ENCODE measurements around the gene GTF3C1.

Gene GTF3C1

GRCh38 chr16:27564224-27564623 is 14.5 kb upstream of the GTF3C1 start:
- in situ Hi-C loops (cut with MboI; ENCODE audit: low sequenced_read_pairs): no loop called here

- in situ Hi-C loops (cut with MboI; ENCODE audit: low sequenced_read_pairs): no loop called here
Measured at GRCh38 chr16:27561216-27561615, 11.5 kb upstream of the GTF3C1 start.

GRCh38 chr16:27558932-27559331 is 9.2 kb upstream of the GTF3C1 start:
- in situ Hi-C loops (cut with MboI; ENCODE audit: low sequenced_read_pairs): no loop called here

- in situ Hi-C loops (cut with MboI; ENCODE audit: low sequenced_read_pairs): no loop called here
Measured at GRCh38 chr16:27558434-27558833, 8.7 kb upstream of the GTF3C1 start.

GRCh38 chr16:27556471-27556870 is 6.8 kb upstream of the GTF3C1 start:
- in situ Hi-C loops (cut with MboI; ENCODE audit: low sequenced_read_pairs): no loop called here

GRCh38 chr16:27551036-27551435 is 1.3 kb upstream of the GTF3C1 start:
- in situ Hi-C loops (cut with MboI; ENCODE audit: low sequenced_read_pairs): no loop called here

GRCh38 chr16:27550582-27550920 is 838 bp upstream of the GTF3C1 start:
- in situ Hi-C loops (cut with MboI; ENCODE audit: low sequenced_read_pairs): no loop called here

GRCh38 chr16:27549464-27549745 is 308 bp downstream of the GTF3C1 start:
- in situ Hi-C loops (cut with MboI; ENCODE audit: low sequenced_read_pairs): no loop called here

GRCh38 chr16:27547851-27548250 is 1.9 kb downstream of the GTF3C1 start:
- in situ Hi-C loops (cut with MboI; ENCODE audit: low sequenced_read_pairs): no loop called here

GRCh38 chr16:27547134-27547533 is 2.6 kb downstream of the GTF3C1 start:
- in situ Hi-C loops (cut with MboI; ENCODE audit: low sequenced_read_pairs): no loop called here

- in situ Hi-C loops (cut with MboI; ENCODE audit: low sequenced_read_pairs): no loop called here
Measured at GRCh38 chr16:27544671-27545070, 5.0 kb downstream of the GTF3C1 start.

- in situ Hi-C loops (cut with MboI; ENCODE audit: low sequenced_read_pairs): no loop called here
Measured at GRCh38 chr16:27543801-27544200, 5.9 kb downstream of the GTF3C1 start.

- in situ Hi-C loops (cut with MboI; ENCODE audit: low sequenced_read_pairs): no loop called here
Measured at GRCh38 chr16:27539636-27540035, 10.1 kb downstream of the GTF3C1 start.

- in situ Hi-C loops (cut with MboI; ENCODE audit: low sequenced_read_pairs): no loop called here
Measured at GRCh38 chr16:27539120-27539519, 10.6 kb downstream of the GTF3C1 start.

- in situ Hi-C loops (cut with MboI; ENCODE audit: low sequenced_read_pairs): no loop called here
Measured at GRCh38 chr16:27538528-27538927, 11.2 kb downstream of the GTF3C1 start.

- in situ Hi-C loops (cut with MboI; ENCODE audit: low sequenced_read_pairs): no loop called here
Measured at GRCh38 chr16:27534256-27534655, 15.5 kb downstream of the GTF3C1 start.

- in situ Hi-C loops (cut with MboI; ENCODE audit: low sequenced_read_pairs): no loop called here
Measured at GRCh38 chr16:27531826-27532800, 17.6 kb downstream of the GTF3C1 start.

GRCh38 chr16:27531186-27531585 is 18.5 kb downstream of the GTF3C1 start:
- in situ Hi-C loops (cut with MboI; ENCODE audit: low sequenced_read_pairs): no loop called here

- in situ Hi-C loops (cut with MboI; ENCODE audit: low sequenced_read_pairs): no loop called here
Measured at GRCh38 chr16:27529962-27530361, 19.8 kb downstream of the GTF3C1 start.

GRCh38 chr16:27528294-27528693 is 21.4 kb downstream of the GTF3C1 start:
- in situ Hi-C loops (cut with MboI; ENCODE audit: low sequenced_read_pairs): no loop called here

GRCh38 chr16:27526180-27526579 is 23.5 kb downstream of the GTF3C1 start:
- in situ Hi-C loops (cut with MboI; ENCODE audit: low sequenced_read_pairs): no loop called here

- in situ Hi-C loops (cut with MboI; ENCODE audit: low sequenced_read_pairs): no loop called here
Measured at GRCh38 chr16:27522173-27522707, 27.5 kb downstream of the GTF3C1 start.
